GM23338 (cell line): Measurements from ENCODE around the gene KIF4A.

ENCODE experiments used
- CREB1 ChIP-seq: fragments of 250-450 bp; sonication (Bioruptor Pico); IDR thresholded peaks from 2 replicates; pipeline ENCODE4 v1.5.0; 2020; ENCODE audit warnings: low read depth, mild to moderate bottlenecking, moderate library complexity
- EZH2 ChIP-seq: fragments of 200-600 bp; sonication (generic); IDR thresholded peaks from one replicate; pipeline ENCODE4 v1.8.0; 2017; ENCODE audit warnings: antibody characterized with exemption, mild to moderate bottlenecking, low read depth; ENCODE audit not compliant: unreplicated experiment
- NANOG ChIP-seq: IDR thresholded peaks from 2 replicates; pipeline ENCODE4 v1.6.1; 2016; ENCODE audit warnings: antibody characterized with exemption, borderline replicate concordance
- POLR2AphosphoS5 ChIP-seq: IDR thresholded peaks from 2 replicates; pipeline ENCODE4 v1.6.1; 2016; ENCODE audit warnings: antibody characterized with exemption, low read depth
- TF ChIP-seq, protein P1 (sequence below), 2 experiments: fragments of 200-600 bp in 1 of 2; sonication (generic) in 1 of 2; conservative IDR thresholded peaks; 2 replicates each; pipeline versions ENCODE4 v1.5.1 to v1.6.1; 2016 to 2017; ENCODE audit warnings: antibody characterized with exemption in 2 of 2, low read depth in 2 of 2, mild to moderate bottlenecking in 2 of 2, moderate library complexity in 1 of 2
- TF ChIP-seq, protein P2 (sequence below): IDR thresholded peaks from one replicate; pipeline ENCODE4 v1.6.1; 2018; ENCODE audit warnings: antibody characterized with exemption; ENCODE audit not compliant: unreplicated experiment
- TF ChIP-seq, protein P3 (sequence below): fragments of 250-450 bp; sonication (Bioruptor Pico); IDR thresholded peaks from 2 replicates; pipeline ENCODE4 v1.5.0; 2020; ENCODE audit warnings: mild to moderate bottlenecking, moderate library complexity

DNA sequence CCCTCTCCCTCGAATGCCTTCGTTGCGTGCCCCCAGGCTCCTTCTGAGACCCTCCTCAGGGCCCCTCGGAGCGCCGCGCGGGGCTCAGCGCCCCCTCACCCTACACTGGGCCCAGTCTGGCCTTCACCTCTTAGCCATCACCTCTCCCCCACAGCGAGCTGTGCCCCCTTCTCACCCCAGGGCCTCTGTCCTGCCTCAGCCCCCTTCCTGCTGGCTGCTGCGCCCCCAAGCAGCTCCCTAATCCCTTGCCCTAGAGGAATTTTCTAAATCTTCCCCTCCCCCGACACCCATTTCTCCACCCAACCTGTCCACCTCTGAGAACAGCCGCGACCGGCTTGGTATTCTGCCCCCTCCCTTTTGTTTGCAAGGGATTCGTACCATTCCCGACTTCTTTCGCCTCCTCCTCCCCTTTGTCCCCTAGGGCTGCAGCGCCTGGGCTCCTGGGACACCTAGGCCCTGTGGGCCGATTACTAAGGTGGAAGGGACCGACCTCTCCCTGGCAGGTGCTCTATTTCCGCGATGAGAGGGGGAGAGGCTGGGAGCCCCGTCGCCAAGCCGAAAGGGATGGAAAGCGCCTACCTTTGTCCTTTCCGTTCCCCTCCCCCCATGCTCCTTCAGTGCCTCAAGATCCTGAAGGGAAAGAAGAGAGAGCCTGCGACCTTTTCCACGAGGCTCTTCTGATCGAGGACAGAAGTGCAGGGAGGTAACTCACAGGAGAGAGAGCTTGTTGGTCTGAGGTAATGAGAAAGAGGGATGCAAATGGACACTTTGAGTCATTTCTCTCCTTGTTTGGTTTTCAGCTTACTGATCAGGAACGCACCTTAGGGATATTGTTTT, 165.7 kb downstream of the KIF4A start:
- TF ChIP-seq, protein P1, sequence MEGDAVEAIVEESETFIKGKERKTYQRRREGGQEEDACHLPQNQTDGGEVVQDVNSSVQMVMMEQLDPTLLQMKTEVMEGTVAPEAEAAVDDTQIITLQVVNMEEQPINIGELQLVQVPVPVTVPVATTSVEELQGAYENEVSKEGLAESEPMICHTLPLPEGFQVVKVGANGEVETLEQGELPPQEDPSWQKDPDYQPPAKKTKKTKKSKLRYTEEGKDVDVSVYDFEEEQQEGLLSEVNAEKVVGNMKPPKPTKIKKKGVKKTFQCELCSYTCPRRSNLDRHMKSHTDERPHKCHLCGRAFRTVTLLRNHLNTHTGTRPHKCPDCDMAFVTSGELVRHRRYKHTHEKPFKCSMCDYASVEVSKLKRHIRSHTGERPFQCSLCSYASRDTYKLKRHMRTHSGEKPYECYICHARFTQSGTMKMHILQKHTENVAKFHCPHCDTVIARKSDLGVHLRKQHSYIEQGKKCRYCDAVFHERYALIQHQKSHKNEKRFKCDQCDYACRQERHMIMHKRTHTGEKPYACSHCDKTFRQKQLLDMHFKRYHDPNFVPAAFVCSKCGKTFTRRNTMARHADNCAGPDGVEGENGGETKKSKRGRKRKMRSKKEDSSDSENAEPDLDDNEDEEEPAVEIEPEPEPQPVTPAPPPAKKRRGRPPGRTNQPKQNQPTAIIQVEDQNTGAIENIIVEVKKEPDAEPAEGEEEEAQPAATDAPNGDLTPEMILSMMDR (conservative IDR thresholded peaks at IDR 0.05; ENCODE audit: low read depth in 2 of 2), result no peak
- no peak for TF ChIP-seq EZH2
- no peak for TF ChIP-seq NANOG
- TF ChIP-seq POLR2AphosphoS5, result no peak
- TF ChIP-seq, protein P2, sequence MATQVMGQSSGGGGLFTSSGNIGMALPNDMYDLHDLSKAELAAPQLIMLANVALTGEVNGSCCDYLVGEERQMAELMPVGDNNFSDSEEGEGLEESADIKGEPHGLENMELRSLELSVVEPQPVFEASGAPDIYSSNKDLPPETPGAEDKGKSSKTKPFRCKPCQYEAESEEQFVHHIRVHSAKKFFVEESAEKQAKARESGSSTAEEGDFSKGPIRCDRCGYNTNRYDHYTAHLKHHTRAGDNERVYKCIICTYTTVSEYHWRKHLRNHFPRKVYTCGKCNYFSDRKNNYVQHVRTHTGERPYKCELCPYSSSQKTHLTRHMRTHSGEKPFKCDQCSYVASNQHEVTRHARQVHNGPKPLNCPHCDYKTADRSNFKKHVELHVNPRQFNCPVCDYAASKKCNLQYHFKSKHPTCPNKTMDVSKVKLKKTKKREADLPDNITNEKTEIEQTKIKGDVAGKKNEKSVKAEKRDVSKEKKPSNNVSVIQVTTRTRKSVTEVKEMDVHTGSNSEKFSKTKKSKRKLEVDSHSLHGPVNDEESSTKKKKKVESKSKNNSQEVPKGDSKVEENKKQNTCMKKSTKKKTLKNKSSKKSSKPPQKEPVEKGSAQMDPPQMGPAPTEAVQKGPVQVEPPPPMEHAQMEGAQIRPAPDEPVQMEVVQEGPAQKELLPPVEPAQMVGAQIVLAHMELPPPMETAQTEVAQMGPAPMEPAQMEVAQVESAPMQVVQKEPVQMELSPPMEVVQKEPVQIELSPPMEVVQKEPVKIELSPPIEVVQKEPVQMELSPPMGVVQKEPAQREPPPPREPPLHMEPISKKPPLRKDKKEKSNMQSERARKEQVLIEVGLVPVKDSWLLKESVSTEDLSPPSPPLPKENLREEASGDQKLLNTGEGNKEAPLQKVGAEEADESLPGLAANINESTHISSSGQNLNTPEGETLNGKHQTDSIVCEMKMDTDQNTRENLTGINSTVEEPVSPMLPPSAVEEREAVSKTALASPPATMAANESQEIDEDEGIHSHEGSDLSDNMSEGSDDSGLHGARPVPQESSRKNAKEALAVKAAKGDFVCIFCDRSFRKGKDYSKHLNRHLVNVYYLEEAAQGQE, result no peak
- no peak for TF ChIP-seq CREB1
- TF ChIP-seq, protein P3, sequence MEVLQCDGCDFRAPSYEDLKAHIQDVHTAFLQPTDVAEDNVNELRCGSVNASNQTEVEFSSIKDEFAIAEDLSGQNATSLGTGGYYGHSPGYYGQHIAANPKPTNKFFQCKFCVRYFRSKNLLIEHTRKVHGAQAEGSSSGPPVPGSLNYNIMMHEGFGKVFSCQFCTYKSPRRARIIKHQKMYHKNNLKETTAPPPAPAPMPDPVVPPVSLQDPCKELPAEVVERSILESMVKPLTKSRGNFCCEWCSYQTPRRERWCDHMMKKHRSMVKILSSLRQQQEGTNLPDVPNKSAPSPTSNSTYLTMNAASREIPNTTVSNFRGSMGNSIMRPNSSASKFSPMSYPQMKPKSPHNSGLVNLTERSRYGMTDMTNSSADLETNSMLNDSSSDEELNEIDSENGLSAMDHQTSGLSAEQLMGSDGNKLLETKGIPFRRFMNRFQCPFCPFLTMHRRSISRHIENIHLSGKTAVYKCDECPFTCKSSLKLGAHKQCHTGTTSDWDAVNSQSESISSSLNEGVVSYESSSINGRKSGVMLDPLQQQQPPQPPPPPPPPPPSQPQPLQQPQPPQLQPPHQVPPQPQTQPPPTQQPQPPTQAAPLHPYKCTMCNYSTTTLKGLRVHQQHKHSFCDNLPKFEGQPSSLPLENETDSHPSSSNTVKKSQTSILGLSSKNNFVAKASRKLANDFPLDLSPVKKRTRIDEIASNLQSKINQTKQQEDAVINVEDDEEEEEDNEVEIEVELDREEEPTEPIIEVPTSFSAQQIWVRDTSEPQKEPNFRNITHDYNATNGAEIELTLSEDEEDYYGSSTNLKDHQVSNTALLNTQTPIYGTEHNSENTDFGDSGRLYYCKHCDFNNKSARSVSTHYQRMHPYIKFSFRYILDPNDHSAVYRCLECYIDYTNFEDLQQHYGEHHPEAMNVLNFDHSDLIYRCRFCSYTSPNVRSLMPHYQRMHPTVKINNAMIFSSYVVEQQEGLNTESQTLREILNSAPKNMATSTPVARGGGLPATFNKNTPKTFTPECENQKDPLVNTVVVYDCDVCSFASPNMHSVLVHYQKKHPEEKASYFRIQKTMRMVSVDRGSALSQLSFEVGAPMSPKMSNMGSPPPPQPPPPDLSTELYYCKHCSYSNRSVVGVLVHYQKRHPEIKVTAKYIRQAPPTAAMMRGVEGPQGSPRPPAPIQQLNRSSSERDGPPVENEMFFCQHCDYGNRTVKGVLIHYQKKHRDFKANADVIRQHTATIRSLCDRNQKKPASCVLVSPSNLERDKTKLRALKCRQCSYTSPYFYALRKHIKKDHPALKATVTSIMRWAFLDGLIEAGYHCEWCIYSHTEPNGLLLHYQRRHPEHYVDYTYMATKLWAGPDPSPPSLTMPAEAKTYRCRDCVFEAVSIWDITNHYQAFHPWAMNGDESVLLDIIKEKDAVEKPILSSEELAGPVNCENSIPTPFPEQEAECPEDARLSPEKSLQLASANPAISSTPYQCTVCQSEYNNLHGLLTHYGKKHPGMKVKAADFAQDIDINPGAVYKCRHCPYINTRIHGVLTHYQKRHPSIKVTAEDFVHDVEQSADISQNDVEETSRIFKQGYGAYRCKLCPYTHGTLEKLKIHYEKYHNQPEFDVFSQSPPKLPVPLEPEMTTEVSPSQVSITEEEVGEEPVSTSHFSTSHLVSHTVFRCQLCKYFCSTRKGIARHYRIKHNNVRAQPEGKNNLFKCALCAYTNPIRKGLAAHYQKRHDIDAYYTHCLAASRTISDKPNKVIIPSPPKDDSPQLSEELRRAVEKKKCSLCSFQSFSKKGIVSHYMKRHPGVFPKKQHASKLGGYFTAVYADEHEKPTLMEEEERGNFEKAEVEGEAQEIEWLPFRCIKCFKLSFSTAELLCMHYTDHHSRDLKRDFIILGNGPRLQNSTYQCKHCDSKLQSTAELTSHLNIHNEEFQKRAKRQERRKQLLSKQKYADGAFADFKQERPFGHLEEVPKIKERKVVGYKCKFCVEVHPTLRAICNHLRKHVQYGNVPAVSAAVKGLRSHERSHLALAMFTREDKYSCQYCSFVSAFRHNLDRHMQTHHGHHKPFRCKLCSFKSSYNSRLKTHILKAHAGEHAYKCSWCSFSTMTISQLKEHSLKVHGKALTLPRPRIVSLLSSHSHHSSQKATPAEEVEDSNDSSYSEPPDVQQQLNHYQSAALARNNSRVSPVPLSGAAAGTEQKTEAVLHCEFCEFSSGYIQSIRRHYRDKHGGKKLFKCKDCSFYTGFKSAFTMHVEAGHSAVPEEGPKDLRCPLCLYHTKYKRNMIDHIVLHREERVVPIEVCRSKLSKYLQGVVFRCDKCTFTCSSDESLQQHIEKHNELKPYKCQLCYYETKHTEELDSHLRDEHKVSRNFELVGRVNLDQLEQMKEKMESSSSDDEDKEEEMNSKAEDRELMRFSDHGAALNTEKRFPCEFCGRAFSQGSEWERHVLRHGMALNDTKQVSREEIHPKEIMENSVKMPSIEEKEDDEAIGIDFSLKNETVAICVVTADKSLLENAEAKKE (CRISPR knock-in tag), result no peak
